Endothelial cell (in vitro differentiated cells): ENCODE measurements around the gene ADAMTS18. TPM values are rescaled to one million over a fixed set of nuclear protein-coding genes. Genes with fewer than 3 reads are reported as not detected.

Source experiments
- DNase-seq: peaks from one replicate; pipeline ENCODE4 v3.0.0; 2021; ENCODE audit warnings: low spot score
- H3K27ac Mint-ChIP-seq: one replicate; pipeline ENCODE4 v1.8.0; 2021; ENCODE audit warnings: mixed read lengths, inconsistent platforms; ENCODE audit not compliant: unreplicated experiment
- H3K27me3 Mint-ChIP-seq: one replicate; pipeline ENCODE4 v1.8.0; 2021; ENCODE audit warnings: mild to moderate bottlenecking, moderate library complexity, mixed read lengths, inconsistent platforms; ENCODE audit not compliant: unreplicated experiment
- H3K36me3 Mint-ChIP-seq: one replicate; pipeline ENCODE4 v1.8.0; 2021; ENCODE audit warnings: mild to moderate bottlenecking, low read depth, mixed read lengths, inconsistent platforms; ENCODE audit not compliant: unreplicated experiment
- H3K4me1 Mint-ChIP-seq: one replicate; pipeline ENCODE4 v1.8.0; 2021; ENCODE audit warnings: mild to moderate bottlenecking, mixed read lengths, inconsistent platforms; ENCODE audit not compliant: unreplicated experiment
- H3K4me3 Mint-ChIP-seq: one replicate; pipeline ENCODE4 v1.8.0; 2021; ENCODE audit warnings: mild to moderate bottlenecking, mixed read lengths, inconsistent platforms; ENCODE audit not compliant: unreplicated experiment
- H3K9me3 Mint-ChIP-seq: one replicate; pipeline ENCODE4 v1.8.0; 2021; ENCODE audit warnings: mixed read lengths, inconsistent platforms; ENCODE audit not compliant: unreplicated experiment
- total RNA-seq: library from RNA; stranded (reverse); fragmentation: NEBNext Ultra II Directional; extraction: Animal tissue kit (Norgen Biotek cat#: 25700); gene quantifications from one replicate; pipeline ENCODE4 v1.2.1, GENCODE V29; 2021; ENCODE audit not compliant: unreplicated experiment
- TF ChIP-seq, protein P1 (sequence below): fragments of 200-600 bp; sonication (generic); IDR thresholded peaks from one replicate; pipeline ENCODE4 v1.5.0; 2021; ENCODE audit warnings: antibody characterized with exemption; ENCODE audit not compliant: unreplicated experiment

ADAMTS18 gene
- total RNA-seq, 1 donor from 2014 or later = 0.69 TPM

DNA sequence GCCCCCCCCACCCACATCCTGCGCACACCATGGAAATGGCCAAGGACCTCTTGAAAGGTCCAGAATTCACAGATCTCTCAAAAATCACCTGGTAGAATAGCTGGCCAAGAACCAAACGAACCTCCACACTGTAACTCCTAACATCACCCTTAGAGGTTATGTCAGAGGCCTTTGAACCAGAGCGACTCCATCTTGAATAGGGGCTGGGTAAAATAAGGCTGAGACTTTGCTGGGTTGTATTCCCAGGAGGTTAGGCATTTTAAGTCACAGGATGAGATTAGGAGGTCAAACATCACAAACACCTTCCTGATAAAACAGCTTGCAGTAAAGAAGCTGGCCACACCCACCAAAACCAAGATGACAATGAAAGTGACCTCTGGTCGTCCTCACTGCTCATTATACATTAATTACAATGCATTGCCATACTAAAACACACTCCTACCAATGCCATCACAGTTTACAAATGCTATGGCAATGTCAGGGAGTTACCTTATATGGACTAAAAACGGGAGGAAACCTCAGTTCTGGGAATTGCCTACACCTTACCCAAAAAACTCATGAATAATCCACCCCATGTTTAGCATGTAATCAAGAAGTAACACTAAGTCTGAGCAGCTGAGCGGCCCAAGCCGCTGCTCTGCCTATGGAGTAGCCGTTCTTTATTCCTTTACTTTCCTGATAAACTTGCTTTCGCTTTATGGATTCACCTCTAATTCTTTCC is 200.9 kb downstream of the ADAMTS18 start:
- no peaks in the 10 kb centered on the region for H3K36me3 Mint-ChIP-seq
- H3K4me3 Mint-ChIP-seq = no peak overlapping the region
- TF ChIP-seq, protein P1, sequence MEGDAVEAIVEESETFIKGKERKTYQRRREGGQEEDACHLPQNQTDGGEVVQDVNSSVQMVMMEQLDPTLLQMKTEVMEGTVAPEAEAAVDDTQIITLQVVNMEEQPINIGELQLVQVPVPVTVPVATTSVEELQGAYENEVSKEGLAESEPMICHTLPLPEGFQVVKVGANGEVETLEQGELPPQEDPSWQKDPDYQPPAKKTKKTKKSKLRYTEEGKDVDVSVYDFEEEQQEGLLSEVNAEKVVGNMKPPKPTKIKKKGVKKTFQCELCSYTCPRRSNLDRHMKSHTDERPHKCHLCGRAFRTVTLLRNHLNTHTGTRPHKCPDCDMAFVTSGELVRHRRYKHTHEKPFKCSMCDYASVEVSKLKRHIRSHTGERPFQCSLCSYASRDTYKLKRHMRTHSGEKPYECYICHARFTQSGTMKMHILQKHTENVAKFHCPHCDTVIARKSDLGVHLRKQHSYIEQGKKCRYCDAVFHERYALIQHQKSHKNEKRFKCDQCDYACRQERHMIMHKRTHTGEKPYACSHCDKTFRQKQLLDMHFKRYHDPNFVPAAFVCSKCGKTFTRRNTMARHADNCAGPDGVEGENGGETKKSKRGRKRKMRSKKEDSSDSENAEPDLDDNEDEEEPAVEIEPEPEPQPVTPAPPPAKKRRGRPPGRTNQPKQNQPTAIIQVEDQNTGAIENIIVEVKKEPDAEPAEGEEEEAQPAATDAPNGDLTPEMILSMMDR = no peak
- no peaks in the 10 kb centered on the region for H3K9me3 Mint-ChIP-seq
- peaks cover 4% of the 10 kb centered on the region for H3K4me1 Mint-ChIP-seq
- no peaks in the 10 kb centered on the region for H3K27me3 Mint-ChIP-seq
- H3K27ac Mint-ChIP-seq = no peak overlapping the region
- no peak for DNase-seq

Other genes with a start within 250 kb of the ADAMTS18 start
- gene MON1B, start 243.8 kb downstream of the ADAMTS18 start, total RNA-seq = 35.6 TPM
- gene SYCE1L, start 235.6 kb downstream of the ADAMTS18 start, total RNA-seq = 2.5 TPM